Stimulated activated CD8-positive, alpha-beta memory T cell treated with anti-CD3 and anti-CD28 coated beads, Interleukin-4, amount 100 ng/mL, for 4 hours (primary cell): ENCODE measurements around the gene RNF168.
A peak's percentile ranks its signal among the peaks of the same experiment; 100 is the strongest.
"Not testable (repeated sequence)": the region's sequence is repeated elsewhere in the genome, so short reads cannot be mapped to it uniquely, and the experiment has no call there.

Experiments used
- DNase-seq, 2 donors: peaks; one replicate each; pipeline ENCODE4 v3.0.0-alpha.2; 2020; ENCODE audit warnings: low read depth in 2 of 2, low spot score in 1 of 2

RNF168 gene

GRCh38 chr3:196471551-196471950, 32.0 kb downstream of the RNF168 start:
- no peak for DNase-seq

- not testable (repeated sequence) for DNase-seq
Measured at GRCh38 chr3:196470182-196470581, 33.4 kb downstream of the RNF168 start.

GRCh38 chr3:196463804-196464203, 39.8 kb downstream of the RNF168 start:
- no peak for DNase-seq

- DNase-seq, result no peak
Measured at GRCh38 chr3:196463478-196463756, 40.2 kb downstream of the RNF168 start.

- DNase-seq, result not testable (repeated sequence)
Measured at GRCh38 chr3:196462680-196463477, 40.7 kb downstream of the RNF168 start.

GRCh38 chr3:196458063-196458462, 45.5 kb downstream of the RNF168 start:
- no peak for DNase-seq

GRCh38 chr3:196457470-196457869, 46.1 kb downstream of the RNF168 start:
- not testable (repeated sequence) for DNase-seq

GRCh38 chr3:196454935-196455334, 48.6 kb downstream of the RNF168 start:
- DNase-seq, result no peak

GRCh38 chr3:196445391-196445790, 58.2 kb downstream of the RNF168 start:
- DNase-seq, result not testable (repeated sequence)

- DNase-seq, result no peak
Measured at GRCh38 chr3:196444500-196444894, 59.1 kb downstream of the RNF168 start.

- DNase-seq, result no peak
Measured at GRCh38 chr3:196440696-196441095, 62.9 kb downstream of the RNF168 start.

- DNase-seq, result no peak
Measured at GRCh38 chr3:196440041-196440537, 63.5 kb downstream of the RNF168 start.

- peak; percentile 85 to 95 for DNase-seq
Measured at GRCh38 chr3:196432137-196432879, 71.3 kb downstream of the RNF168 start, which contains the start of gene UBXN7. UBXN7 (minus strand) TSS chr3:196432427; CDS start chr3:196432399, 28 bp downstream.

- DNase-seq, result no peak
Measured at GRCh38 chr3:196431181-196432136, 72.1 kb downstream of the RNF168 start.

- DNase-seq, result no peak
Measured at GRCh38 chr3:196428041-196428440, 75.5 kb downstream of the RNF168 start.

GRCh38 chr3:196424421-196424820, 79.1 kb downstream of the RNF168 start:
- DNase-seq, result not testable (repeated sequence)

- DNase-seq, result no peak
Measured at GRCh38 chr3:196423044-196423781, 80.4 kb downstream of the RNF168 start.

GRCh38 chr3:196421668-196422067, 81.9 kb downstream of the RNF168 start:
- not testable (repeated sequence) for DNase-seq

- no peak for DNase-seq
Measured at GRCh38 chr3:196419386-196419785, 84.2 kb downstream of the RNF168 start.
